ENCODE data around the gene CHD3.

Gene CHD3

GRCh38 chr17:7922845-7923628 lies 34.4 kb downstream of the CHD3 start:
- Histone ChIP-seq H2AFZ (ENCODE audit: low read depth) (no peak overlapping the region), H3K36me3 (ENCODE audit: insufficient read depth) (no peaks in the 10 kb centered on the region), H3K27me3 (ENCODE audit: insufficient read depth, low read depth) (no peaks in the 10 kb centered on the region), H3K4me1 (ENCODE audit: low read depth, poor library complexity, severe bottlenecking) (no peaks in the 10 kb centered on the region), H3K79me2 (ENCODE audit: insufficient read depth, low read depth) (no peaks in the 10 kb centered on the region), H4K20me1 (ENCODE audit: insufficient read depth) (no peaks in the 10 kb centered on the region), H3K4me3 (IDR thresholded peaks at IDR 0.05; ENCODE audit: insufficient read depth, low read depth, low read length) (no peak overlapping the region), H3K9ac (no peak overlapping the region), H3K4me2 (no peak overlapping the region), H3K27ac (no peak overlapping the region)
- no peak for TF ChIP-seq CTCF (conservative IDR thresholded peaks at IDR 0.05; ENCODE audit: low read depth, low read length)

GRCh38 chr17:7927596-7927995 lies 39.0 kb downstream of the CHD3 start:
- H3K4me1 ChIP-seq (ENCODE audit: low read depth, poor library complexity, severe bottlenecking): no peaks in the 10 kb centered on the region
- H3K4me3 ChIP-seq (IDR thresholded peaks at IDR 0.05; ENCODE audit: insufficient read depth, low read depth, low read length): no peak overlapping the region
- no peak overlapping the region for H3K4me2 ChIP-seq
- H4K20me1 ChIP-seq (ENCODE audit: insufficient read depth): no peaks in the 10 kb centered on the region
- no peaks in the 10 kb centered on the region for H3K36me3 ChIP-seq (ENCODE audit: insufficient read depth)
- H3K79me2 ChIP-seq (ENCODE audit: insufficient read depth, low read depth): no peaks in the 10 kb centered on the region
- H3K27me3 ChIP-seq (ENCODE audit: insufficient read depth, low read depth): no peaks in the 10 kb centered on the region
- H2AFZ ChIP-seq (ENCODE audit: low read depth): no peak overlapping the region
- TF ChIP-seq CTCF (conservative IDR thresholded peaks at IDR 0.05; ENCODE audit: low read depth, low read length): no peak
- H3K27ac ChIP-seq: no peak overlapping the region
- H3K9ac ChIP-seq: no peak overlapping the region

GRCh38 chr17:7929158-7930023 lies 40.8 kb downstream of the CHD3 start, which contains the start of gene KCNAB3:
TSS of gene KCNAB3 (minus strand) at chr17:7929856. CDS start at chr17:7929435, 421 bp downstream.
- Histone ChIP-seq H3K27me3 (ENCODE audit: insufficient read depth, low read depth) (no peaks in the 10 kb centered on the region), H3K36me3 (ENCODE audit: insufficient read depth) (no peaks in the 10 kb centered on the region), H3K4me3 (IDR thresholded peaks at IDR 0.05; ENCODE audit: insufficient read depth, low read depth, low read length) (no peak within 1 kb of the TSS), H3K4me1 (ENCODE audit: low read depth, poor library complexity, severe bottlenecking) (no peaks in the 10 kb centered on the region), H3K9ac (no peak within 1 kb of the TSS), H3K4me2 (no peak within 1 kb of the TSS), H2AFZ (ENCODE audit: low read depth) (no peak within 1 kb of the TSS), H3K27ac (no peak within 1 kb of the TSS), H4K20me1 (ENCODE audit: insufficient read depth) (no peaks in the 10 kb centered on the region), H3K79me2 (ENCODE audit: insufficient read depth, low read depth) (no peaks in the 10 kb centered on the region)
- no peak for TF ChIP-seq CTCF (conservative IDR thresholded peaks at IDR 0.05; ENCODE audit: low read depth, low read length)

GRCh38 chr17:7930841-7931631 lies 42.4 kb downstream of the CHD3 start:
- Histone ChIP-seq H3K79me2 (ENCODE audit: insufficient read depth, low read depth) (no peaks in the 10 kb centered on the region), H3K27ac (no peak overlapping the region), H3K4me3 (IDR thresholded peaks at IDR 0.05; ENCODE audit: insufficient read depth, low read depth, low read length) (no peak overlapping the region), H3K27me3 (ENCODE audit: insufficient read depth, low read depth) (no peaks in the 10 kb centered on the region), H3K9ac (peak overlapping the region; percentile 12; the same call in 1 of the 2 replicates), H3K4me1 (ENCODE audit: low read depth, poor library complexity, severe bottlenecking) (no peaks in the 10 kb centered on the region), H3K4me2 (no peak overlapping the region; the same call in 1 of the 2 replicates), H2AFZ (ENCODE audit: low read depth) (no peak overlapping the region), H4K20me1 (ENCODE audit: insufficient read depth) (no peaks in the 10 kb centered on the region), H3K36me3 (ENCODE audit: insufficient read depth) (no peaks in the 10 kb centered on the region)
- no peak for TF ChIP-seq CTCF (conservative IDR thresholded peaks at IDR 0.05; ENCODE audit: low read depth, low read length)
